Glomerular endothelial cell (primary cell): ENCODE results near the gene SLC16A5. TPM values are rescaled to one million over a fixed set of nuclear protein-coding genes. Genes with fewer than 3 reads are reported as not detected.
"Not testable (repeated sequence)": the region's sequence is repeated elsewhere in the genome, so short reads cannot be mapped to it uniquely, and the experiment has no call there.

Experiments used
- DNase-seq: peaks from one replicate; pipeline ENCODE4 v3.0.0-alpha.2; 2011; ENCODE audit warnings: low read depth, low spot score; ENCODE audit errors: extremely low read depth
- total RNA-seq: library from RNA; depleted of rRNA; stranded (reverse); fragments of >200 nt; gene quantifications from 2 replicates; pipeline ENCODE4 v1.2.3, GENCODE V29; 2015

The SLC16A5 gene
- total RNA-seq, 1 donor from 2014 or later, result 7.1 TPM

DNA sequence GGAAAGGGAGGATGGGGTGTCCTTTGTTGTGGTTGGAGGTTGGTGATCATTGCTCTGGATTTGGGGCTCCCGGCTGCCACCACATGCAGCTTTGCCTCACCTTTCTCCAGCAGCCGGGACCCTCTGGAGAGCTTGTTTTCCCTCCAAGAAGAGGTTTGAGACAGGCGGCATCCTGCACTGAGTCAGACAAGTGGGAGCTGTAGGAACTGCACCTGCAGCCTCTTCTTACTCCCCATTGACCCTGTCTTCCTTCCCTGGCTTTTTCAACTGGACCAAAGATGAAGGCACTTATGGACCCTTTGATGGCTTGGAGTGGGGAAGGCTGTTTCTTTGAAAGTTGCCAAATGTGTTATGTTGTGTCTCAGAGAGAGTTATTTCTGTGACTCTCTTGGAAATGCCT is 24.1 kb upstream of the SLC16A5 start:
- no peak for DNase-seq

GRCh38 chr17:75064040-75064439 is 23.7 kb upstream of the SLC16A5 start:
- no peak for DNase-seq

DNA sequence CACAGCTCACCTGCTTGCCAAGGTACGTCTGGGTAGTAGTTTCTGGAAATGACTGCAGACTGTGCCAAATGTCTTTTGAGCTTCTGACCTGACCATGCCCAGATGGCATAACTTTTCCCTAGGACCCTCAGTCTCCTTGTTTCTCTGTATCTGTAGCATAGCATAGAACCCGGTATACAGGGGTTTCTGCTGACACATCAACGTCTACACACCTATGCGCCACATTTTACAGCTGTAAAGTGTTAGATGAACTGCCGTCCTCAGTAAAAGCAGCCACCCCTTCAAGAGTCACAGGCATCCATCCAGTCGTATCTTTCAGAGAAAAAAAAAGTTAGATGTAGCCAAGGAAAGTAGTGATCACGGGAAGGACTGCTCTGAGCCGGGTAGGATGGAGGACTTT is 23.3 kb upstream of the SLC16A5 start:
- no peak for DNase-seq

DNA sequence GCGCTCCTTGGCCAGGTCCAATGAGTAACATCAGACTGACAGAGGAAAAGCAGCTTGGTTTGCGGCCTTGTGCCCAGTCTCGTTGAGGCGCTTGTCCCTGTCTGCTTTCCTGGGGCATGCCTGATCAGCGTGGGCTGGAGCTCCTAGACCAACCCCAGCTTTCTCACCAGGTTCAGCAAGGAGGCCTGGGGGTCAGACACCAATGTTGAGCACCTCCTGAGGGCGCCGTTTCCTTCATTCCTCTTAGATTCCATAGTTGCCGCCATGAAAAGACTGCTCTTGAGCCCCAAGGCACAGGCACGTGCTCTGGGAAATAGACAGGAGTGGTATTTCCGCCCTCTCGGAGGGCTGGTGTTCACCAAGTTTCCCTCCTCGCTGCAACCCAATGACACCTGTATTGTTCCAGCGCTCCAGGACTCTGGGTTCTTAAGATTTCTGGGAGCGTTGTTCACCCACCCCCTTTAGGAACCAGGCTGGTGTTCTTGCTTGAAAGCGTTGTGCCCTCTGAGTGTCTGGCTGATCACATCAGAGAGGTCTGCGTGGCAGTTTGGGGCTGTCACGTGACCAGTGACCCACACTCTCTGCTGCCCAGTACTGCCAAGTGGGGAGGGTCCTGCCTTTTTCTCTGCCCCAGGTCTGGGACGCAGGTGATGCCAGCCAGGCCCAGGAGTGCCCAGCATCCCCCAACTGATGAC is 22.7 kb upstream of the SLC16A5 start:
- DNase-seq, result no peak

- no peak for DNase-seq
Observed at GRCh38 chr17:75065562-75066151, 22.1 kb upstream of the SLC16A5 start.

DNA sequence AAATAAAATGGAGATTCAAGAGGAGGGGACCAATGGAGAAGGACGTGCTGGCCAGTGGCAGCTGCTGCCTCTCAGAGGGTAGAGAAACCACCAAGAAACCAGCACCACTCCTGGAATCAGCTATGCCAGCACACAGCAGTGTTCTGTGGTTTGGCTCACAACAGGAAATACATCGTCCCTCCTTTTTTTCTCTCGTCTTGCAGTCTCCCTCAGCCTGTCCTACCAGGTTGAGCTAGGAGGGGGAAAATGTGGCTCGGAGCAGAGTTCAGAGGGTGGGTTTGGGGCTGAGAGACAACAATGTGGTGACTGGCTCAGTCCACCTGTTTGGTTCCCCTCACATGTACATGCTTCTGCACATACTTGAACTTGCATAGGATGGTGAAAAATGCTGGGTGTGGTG is 19.9 kb upstream of the SLC16A5 start:
- DNase-seq, result no peak

DNA sequence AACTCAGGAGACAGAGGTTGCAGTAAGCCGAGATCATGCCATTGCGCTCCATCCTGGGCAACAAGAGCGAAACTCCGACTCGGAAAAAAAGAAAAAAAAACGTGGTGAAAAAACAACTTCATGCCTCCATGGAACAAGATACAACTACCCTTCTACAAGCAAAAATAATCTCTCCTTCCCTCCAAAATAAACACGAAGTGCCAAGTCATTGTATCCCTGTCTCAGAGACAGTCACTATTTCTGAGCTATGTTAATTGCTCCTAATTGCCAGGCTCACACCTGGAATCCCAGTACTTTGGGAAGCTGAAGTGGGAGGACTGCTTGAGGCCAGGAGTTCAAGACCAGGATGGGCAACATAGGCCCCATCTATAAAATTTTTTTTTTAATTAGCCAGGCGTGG is 19.0 kb upstream of the SLC16A5 start:
- DNase-seq, result no peak

- DNase-seq, result no peak
Observed at GRCh38 chr17:75069783-75070182, 18.0 kb upstream of the SLC16A5 start.

GRCh38 chr17:75071478-75072271 is 16.1 kb upstream of the SLC16A5 start:
- DNase-seq, result not testable (repeated sequence)

DNA sequence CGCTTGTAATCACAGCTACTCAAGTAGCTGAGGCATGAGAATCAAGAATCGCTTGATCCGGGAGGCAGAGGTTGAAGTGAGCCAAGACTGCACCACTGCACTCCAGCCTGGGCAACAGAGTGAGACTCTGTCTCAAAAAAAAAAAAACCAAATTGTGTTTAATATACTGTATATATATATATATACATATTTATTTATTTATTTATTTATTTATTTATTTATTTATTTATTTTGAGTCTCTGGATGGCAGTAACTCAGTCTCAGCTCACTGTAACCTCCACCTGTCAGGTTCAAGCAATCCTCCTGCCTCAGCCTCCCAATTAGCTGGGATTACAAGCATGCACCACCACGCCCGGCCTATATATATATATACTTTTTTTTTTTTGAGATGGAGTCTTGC is 14.8 kb upstream of the SLC16A5 start:
- not testable (repeated sequence) for DNase-seq

DNA sequence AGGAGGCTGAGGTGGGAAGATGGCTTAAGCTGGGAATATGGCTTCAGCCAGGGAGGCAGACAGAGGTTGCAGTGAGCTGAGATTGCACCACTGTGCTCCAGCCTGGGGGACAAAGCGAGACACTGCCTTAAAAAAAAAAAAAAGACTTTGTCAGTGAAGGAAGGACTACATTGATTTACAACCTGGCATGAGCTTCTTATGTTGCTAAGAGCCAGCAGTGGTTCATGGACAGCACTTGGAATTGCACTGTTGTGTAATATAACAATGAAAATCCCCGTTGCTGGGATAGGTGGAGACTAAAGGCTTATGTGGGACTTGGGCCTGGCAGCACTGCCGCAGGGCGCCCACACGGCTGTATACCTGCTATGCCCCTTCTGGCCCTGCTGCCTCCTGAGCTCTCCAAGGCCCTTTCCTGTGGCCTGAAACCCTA is 14.1 kb upstream of the SLC16A5 start:
- no peak for DNase-seq

- DNase-seq, result no peak
Observed at GRCh38 chr17:75074532-75074931, 13.2 kb upstream of the SLC16A5 start.

- no peak for DNase-seq
Observed at GRCh38 chr17:75075597-75076336, 12.0 kb upstream of the SLC16A5 start.

GRCh38 chr17:75077072-75077495 is 10.7 kb upstream of the SLC16A5 start:
- DNase-seq, result no peak

GRCh38 chr17:75077496-75078283 is 10.1 kb upstream of the SLC16A5 start:
- DNase-seq, result no peak

- no peak for DNase-seq
Observed at GRCh38 chr17:75078284-75079022, 9.3 kb upstream of the SLC16A5 start.

DNA sequence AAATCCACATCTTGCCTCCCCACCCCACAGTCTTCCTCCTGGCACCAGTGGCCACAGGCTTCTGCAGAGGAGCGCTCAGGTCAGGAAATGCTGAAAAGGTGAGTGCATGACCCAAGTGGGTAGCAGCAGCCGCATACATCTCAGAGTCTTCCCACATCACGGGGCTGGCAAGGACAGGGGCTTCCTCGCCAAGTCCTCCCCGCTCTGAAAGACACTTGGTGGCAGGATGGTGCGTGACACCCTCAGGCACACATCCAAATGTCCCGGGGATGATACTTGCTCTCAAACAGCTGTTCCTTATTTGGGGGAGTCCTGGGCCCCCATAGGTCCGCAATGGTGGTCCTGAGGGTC is 8.8 kb upstream of the SLC16A5 start:
- DNase-seq, result no peak

DNA sequence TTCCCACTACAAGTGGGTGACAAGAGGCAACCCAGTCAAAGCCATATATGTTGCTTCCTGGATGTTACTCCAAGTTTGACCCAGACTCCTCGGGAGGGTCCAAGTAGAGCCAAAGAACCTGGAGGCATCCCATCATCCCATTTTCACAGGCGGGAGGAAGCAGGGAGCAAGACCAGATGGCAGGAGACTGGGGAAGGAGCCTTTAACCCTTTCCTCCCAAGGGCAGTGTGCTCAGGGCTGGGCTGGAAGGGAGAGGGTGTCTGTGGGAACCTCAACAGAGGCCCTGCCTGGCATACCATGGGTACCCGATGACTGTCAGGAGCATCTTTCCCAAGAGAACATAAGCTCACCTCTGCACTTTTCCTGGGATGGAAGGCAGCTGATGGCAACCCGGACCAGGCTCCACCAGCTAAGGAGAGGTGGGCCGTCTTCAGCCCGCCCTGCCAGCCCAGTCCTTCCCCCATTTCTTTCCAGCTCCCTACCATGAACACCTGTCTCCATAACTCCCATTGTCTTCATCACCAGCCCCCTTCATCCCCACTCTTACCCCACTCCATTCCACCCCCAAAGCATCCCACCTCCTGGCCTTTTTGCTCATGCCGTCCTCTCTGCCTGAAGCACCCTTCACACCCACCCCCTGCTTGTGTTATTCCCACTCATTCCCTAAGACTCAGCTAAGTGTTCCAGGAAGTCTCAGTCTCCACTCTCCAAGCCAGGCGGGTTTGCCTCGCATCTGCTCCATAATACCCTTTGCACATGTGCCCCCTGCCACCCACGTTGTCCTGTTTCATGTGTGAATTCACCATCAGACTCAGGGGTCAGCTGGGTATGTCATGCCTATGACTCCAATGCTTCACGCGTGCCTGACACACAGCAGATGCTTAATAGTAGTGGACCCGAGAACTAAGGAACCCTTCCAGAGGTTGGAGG is 5.9 kb upstream of the SLC16A5 start:
- DNase-seq, result no peak

GRCh38 chr17:75082683-75083082 is 5.1 kb upstream of the SLC16A5 start:
- no peak for DNase-seq
